Renal cortex interstitium (tissue), 11 donors: ENCODE data around the gene PPM1D. TPM values are rescaled to one million over a fixed set of nuclear protein-coding genes. Genes with fewer than 3 reads are reported as not detected.
"Not testable (repeated sequence)": the region's sequence is repeated elsewhere in the genome, so short reads cannot be mapped to it uniquely, and the experiment has no call there.

ENCODE experiments used
- DNase-seq, 11 donors: peaks; one replicate each; pipeline ENCODE4 v3.0.0-alpha.2; 2013; ENCODE audit warnings: low read depth in 9 of 11, low spot score in 4 of 11; ENCODE audit errors: extremely low read depth in 1 of 11
- polyA plus RNA-seq, 3 donors: library from polyadenylated mRNA; unstranded; fragments of 120-200 nt; gene quantifications; one replicate each; pipeline ENCODE4 v1.2.1, GENCODE V29; 2013; ENCODE audit not compliant: insufficient read length in 3 of 3

The PPM1D gene
- polyA plus RNA-seq, 3 donors: 20.3 to 24.9 (median 21.4) TPM

DNA sequence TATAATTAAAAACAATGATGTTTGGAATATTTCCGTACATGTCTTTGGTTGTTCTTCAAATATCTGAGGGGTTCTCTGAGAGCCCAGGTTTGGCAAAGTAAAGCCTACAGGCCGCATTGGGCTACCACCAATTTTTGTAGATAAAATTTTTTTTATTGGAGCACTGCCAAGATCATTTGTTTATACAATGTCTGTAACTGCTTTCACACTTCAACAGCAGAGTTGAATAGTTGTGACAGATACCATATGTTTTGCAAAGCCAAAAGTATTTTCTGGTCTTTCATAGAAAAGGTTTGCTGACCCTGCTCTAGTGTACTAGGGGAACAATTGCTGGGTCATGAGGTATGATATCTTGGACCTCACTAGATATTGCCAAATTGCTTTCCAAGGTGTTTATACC lies 10.5 kb downstream of the PPM1D start:
- peak in 1 of 11 donors; percentile 4 for DNase-seq

DNA sequence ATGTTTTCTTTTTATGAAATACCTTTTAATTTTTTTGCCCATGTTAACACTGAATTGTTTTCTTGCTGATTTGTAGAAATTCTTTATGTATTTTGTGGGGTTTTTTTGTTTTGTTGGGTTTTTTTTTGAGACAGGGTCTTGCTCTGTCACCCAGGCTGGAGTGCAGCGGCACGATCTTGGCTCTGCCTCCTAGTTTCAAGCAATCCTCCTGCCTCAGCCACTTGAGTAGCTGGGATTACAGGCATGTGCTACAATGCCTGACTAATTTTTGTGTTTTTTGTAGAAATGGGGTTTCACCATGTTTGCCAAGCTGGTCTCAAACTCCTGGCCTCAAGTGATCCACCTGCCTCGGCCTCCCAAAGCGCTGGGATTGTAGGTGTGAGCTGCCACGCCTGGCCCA lies 11.3 kb downstream of the PPM1D start:
- not testable (repeated sequence) for DNase-seq

DNA sequence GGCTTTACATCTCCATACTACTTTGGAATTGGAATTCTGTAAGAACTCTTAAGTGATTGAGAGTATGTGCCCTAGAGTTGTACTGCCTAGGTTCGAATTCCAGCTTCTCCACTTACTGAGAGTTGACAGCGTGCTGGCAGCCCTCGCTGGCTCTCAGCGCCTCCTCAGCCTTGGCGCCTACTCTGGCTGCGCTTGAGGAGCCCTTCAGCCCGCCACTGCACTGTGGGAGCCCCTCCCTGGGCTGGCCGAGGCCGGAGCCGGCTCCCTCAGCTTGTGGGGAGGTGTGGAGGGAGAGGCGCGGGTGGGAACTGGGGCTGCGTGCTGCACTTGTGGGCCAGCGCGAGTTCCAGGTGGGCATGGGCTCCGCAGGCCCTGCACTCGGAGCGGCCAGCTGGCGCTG lies 13.3 kb downstream of the PPM1D start:
- DNase-seq: no peak

GRCh38 chr17:60613796-60614195 lies 13.8 kb downstream of the PPM1D start:
- DNase-seq: not testable (repeated sequence)

- not testable (repeated sequence) for DNase-seq
These were observed 14.3 kb downstream of the PPM1D start for GRCh38 chr17:60614247-60614646.

GRCh38 chr17:60615108-60615507 lies 15.1 kb downstream of the PPM1D start:
- no peak for DNase-seq

DNA sequence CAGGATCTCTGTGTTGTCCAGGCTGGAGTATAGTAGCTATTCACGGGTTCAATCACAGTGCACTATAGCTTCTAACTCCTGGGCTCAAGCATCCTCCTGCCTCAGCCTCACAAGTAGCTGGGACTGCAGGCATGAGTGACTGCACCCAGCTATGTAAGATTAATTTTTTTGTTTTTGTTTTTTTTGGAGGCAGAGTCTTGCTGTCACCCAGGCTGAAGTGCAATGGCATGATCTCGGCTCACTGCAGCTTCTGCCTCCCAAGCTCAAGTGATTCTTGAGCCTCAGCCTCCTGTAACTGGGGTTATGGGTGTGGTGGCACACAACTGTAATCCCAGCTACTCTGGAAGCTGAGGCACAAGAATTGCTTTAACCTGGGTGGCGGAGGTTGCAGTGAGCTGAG lies 15.8 kb downstream of the PPM1D start:
- no peak for DNase-seq

DNA sequence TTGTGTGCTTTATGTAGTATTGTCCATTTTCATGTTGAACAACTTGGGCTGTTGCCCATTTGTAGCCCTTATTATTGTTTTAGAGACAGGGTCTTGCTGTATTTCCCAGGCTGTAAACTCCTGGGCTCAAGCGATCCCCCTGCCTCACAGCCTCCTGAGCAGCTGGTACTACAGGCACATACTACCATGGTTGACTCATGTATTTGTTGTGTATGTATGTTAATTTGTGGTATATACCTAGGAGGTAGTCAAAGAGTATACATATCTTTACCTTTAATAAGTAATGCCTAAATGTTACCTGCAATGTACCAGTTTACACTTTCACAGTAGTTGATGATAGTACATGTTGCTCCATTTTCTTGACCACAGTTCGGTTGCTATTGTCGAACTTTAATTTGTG lies 18.1 kb downstream of the PPM1D start:
- DNase-seq: no peak

- no peak for DNase-seq
These were observed 19.0 kb downstream of the PPM1D start for GRCh38 chr17:60618854-60619526.

GRCh38 chr17:60622961-60623360 lies 23.0 kb downstream of the PPM1D start:
- DNase-seq: no peak

GRCh38 chr17:60623415-60623814 lies 23.4 kb downstream of the PPM1D start:
- DNase-seq: no peak

DNA sequence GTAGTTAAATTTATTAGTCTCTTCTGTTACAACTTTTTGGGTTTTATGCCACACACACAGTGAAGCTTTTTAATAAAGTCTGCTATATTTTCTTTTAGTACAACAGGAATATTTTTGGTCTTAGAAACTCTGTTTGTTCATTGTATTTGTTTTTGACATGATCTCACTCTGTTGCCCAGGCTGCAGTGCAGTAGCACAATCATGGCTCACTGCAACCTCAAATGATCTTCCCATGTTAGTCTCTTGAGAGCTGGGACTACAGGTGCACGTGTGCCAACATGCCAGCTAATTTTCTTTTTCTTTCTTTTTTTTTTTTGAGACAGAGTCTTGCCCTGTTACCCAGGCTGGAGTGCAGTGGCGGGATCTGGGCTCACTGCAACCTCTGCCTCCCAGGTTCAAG lies 27.1 kb downstream of the PPM1D start:
- DNase-seq: no peak

GRCh38 chr17:60628252-60628889 lies 28.4 kb downstream of the PPM1D start:
- DNase-seq: no peak

DNA sequence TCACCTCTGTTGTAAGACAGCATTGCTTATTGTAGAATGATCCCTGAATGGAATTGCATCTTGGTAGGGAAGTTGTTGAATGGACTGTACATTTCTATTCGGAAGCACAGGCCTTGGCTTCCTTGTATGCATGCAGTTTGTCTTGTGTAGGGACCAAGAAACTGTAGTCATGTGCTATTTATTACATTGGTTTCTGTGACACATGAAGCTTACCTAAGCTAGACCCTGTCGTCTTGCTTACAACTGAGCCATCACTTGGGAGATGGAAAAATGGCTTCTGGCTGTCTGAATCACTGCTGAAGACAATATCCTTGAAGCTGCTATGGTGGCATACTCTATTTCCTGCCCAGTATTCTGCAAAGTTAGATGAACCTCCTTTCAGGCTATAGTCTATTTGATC lies 29.1 kb downstream of the PPM1D start:
- no peak for DNase-seq

DNA sequence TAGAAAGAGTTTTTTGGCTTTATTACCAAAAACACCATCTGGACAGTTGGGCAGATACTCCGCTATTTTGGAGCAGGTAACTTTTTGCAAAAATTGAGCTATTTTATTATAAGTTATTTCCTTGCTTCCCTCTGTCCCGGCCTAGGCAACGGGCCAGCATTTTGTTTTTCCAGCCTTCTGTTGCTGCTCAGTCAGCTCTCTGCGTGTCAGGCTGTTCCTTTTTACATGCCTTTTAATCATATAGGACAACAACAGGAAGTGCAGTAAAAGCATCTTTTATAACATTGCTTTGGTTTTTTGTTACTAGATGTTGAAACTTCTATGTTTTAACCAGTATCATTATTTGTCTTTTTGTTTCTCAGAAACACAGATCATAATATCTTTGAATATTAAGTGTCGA lies 30.4 kb downstream of the PPM1D start:
- peak in 4 of 11 donors; percentile 28 to 37 (median 34) for DNase-seq

DNA sequence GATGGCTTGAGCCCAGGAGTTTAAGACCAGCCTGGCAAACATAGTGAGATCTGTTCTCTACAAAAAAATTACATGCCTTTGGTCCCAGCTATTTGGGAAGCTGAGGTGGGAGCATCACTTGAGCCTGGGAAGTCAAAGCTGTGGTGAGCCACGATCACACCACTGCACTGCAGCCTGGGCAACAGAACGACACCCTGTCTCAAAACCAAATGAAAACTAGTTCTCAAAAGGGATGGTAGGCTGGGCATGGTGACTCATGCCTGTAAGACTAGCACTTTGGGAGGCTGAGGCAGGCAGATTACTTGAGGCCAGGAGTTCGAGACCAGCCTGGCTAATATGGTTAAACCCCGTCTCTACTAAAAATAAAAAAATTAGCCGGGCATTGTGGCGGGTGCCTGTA lies 31.1 kb downstream of the PPM1D start:
- no peak for DNase-seq

GRCh38 chr17:60637683-60638082 lies 37.7 kb downstream of the PPM1D start:
- DNase-seq: no peak

GRCh38 chr17:60639019-60639330 lies 39.0 kb downstream of the PPM1D start:
- DNase-seq: no peak

- no peak for DNase-seq
These were observed 40.5 kb downstream of the PPM1D start for GRCh38 chr17:60640503-60640902.

DNA sequence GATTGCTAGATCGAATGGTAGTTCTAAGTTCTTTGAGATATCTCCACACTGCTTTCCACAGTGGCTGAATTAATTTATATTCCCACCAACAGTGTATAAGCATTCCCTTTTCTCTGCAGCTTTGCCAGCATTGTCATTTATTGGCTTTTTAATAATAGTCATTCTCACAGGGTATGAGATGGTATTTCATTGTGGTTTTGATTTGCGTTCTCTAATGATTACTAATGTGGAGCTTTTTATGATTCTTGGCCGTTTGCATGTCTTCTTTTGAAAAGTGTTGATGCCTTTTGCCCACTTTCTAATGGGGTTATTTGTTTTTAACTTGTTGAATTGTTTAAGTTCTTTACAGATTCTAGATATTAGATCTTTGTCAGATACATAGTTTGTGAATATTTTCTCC lies 41.1 kb downstream of the PPM1D start:
- DNase-seq: no peak

- peak; percentile 50 to 79 (median 67) for DNase-seq
These were observed 41.8 kb downstream of the PPM1D start for GRCh38 chr17:60641810-60642220.
